Mucosa of descending colon (tissue), 3 donors: ENCODE data around the gene PLAC8. TPM values are rescaled to one million over a fixed set of nuclear protein-coding genes. Genes with fewer than 3 reads are reported as not detected.

Experiments used
- ATAC-seq: fragments of 200-7000 bp; cut with Tn5 transposase; one replicate; pipeline ENCODE4 v1.9.1; 2020; ENCODE audit warnings: mild to moderate bottlenecking, moderate library complexity
- DNase-seq, 3 donors: peaks; one replicate each; pipeline ENCODE4 v3.0.0-alpha.2; 2020
- H3K36me3 ChIP-seq: fragments of 200-600 bp; one replicate; pipeline ENCODE4 v1.8.0; 2021; ENCODE audit warnings: low read depth, mild to moderate bottlenecking
- H3K4me1 ChIP-seq: fragments of 200-600 bp; one replicate; pipeline ENCODE4 v1.8.0; 2021; ENCODE audit warnings: low read depth, mild to moderate bottlenecking
- H3K4me3 ChIP-seq: fragments of 200-600 bp; one replicate; pipeline ENCODE4 v1.8.0; 2021; ENCODE audit warnings: mild to moderate bottlenecking
- H3K9me3 ChIP-seq: fragments of 200-600 bp; one replicate; pipeline ENCODE4 v1.8.0; 2021; ENCODE audit warnings: mild to moderate bottlenecking
- intact Hi-C, 2 donors: fragments of 100-400 bp; cut with DNase I in 1 of 2; cut with micrococcal nuclease in 1 of 2; formaldehyde crosslinking; loops; one replicate each; pipeline versions ENCODE4 v1.11.0 to v1.11.1; 2022; cut with DNase I, micrococcal nuclease
- long read RNA-seq, 2 donors: library from polyadenylated mRNA; unstranded; transcript quantifications; one replicate each; pipeline ENCODE4 v2.0.0, GENCODE V29; 2019 to 2021
- total RNA-seq, 3 donors: library from RNA; stranded (reverse); fragmentation: NEBNext Ultra II Directional in 2 of 3; extraction: Animal tissue kit (Norgen Biotek cat#: 25700) in 2 of 3; gene quantifications; one replicate each; pipeline versions ENCODE4 v1.2.1 to v1.2.4, GENCODE V29; 2021 to 2023
- TF ChIP-seq, protein P1 (sequence below): fragments of 200-600 bp; IDR thresholded peaks from one replicate; pipeline ENCODE4 v1.8.0; 2022; ENCODE audit warnings: antibody characterized with exemption, mild to moderate bottlenecking
- donor health status: DM: no; HTN: no; CAD: no; lungs with moderate emphysema.
- donor health status: DM: no; HTN: no; CAD: no.
- donor health status: DM: no; HTN: yes; CAD: no.

The PLAC8 gene, protein sequence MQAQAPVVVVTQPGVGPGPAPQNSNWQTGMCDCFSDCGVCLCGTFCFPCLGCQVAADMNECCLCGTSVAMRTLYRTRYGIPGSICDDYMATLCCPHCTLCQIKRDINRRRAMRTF
- 1,000 to 10,000 TPM in 1 of 3 donors, 100 to 1,000 TPM in 2; 539 to 1,034 (median 875) TPM for total RNA-seq
- long read RNA-seq, donor 1, transcript PLAC8-201 (5 exons, 1,447 nt), result major isoform, 149 of 156 reads
- long read RNA-seq, donor 1, partial matches to known transcripts, result 1 of 156 reads
- long read RNA-seq, donor 1, other reads (novel, unspliced or antisense), result 6 of 156 reads
- long read RNA-seq, donor 2, transcript PLAC8-201 (5 exons, 1,447 nt), result major isoform, 455 of 500 reads
- long read RNA-seq, donor 2, transcript PLAC8-205 (4 exons, 489 nt), result minor isoform, 10 of 500 reads
- long read RNA-seq, donor 2, partial matches to known transcripts, result 9 of 500 reads
- long read RNA-seq, donor 2, other reads (novel, unspliced or antisense), result 17 of 500 reads

DNA sequence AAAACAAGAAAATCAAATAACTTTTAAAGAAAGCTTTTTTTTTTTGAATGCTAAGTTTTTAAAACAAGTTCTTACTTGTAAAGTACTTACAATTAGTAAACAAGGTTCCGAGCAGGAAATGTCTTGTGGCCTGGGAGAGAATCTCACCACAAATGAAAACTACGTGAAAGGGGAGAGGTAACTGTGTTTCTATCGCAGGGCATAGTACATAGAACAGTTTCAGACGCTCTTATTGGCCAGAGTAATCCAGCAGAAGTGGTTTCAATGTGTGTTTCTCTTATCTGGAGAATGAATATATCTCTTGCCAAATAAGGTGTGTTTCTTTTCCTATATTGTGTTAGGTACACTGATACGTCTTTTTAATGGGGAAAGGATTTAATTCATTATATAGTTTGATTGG, at the start of gene PLAC8:
Gene PLAC8 (minus strand): TSS at position 154 of the 400 bp plus-strand sequence. CDS start 6,808 bp downstream, outside the sequence.
- intact Hi-C loops, result loop anchor here in 1 of 2 donors (5.0 kb wide), 1 partner anchor 148 kb away; no protein-coding TSS in a partner anchor
- DNase-seq (peak in 1 of 3 donors; percentile 79), ATAC-seq (peak; percentile 73)
- peaks cover 16% of the 10 kb centered on the region for H3K4me1 ChIP-seq
- TF ChIP-seq, protein P1, sequence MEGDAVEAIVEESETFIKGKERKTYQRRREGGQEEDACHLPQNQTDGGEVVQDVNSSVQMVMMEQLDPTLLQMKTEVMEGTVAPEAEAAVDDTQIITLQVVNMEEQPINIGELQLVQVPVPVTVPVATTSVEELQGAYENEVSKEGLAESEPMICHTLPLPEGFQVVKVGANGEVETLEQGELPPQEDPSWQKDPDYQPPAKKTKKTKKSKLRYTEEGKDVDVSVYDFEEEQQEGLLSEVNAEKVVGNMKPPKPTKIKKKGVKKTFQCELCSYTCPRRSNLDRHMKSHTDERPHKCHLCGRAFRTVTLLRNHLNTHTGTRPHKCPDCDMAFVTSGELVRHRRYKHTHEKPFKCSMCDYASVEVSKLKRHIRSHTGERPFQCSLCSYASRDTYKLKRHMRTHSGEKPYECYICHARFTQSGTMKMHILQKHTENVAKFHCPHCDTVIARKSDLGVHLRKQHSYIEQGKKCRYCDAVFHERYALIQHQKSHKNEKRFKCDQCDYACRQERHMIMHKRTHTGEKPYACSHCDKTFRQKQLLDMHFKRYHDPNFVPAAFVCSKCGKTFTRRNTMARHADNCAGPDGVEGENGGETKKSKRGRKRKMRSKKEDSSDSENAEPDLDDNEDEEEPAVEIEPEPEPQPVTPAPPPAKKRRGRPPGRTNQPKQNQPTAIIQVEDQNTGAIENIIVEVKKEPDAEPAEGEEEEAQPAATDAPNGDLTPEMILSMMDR, result no peak
- H3K9me3 ChIP-seq, result no peaks in the 10 kb centered on the region
- H3K4me3 ChIP-seq, result peak within 1 kb of the TSS; percentile 10
- H3K36me3 ChIP-seq, result no peaks in the 10 kb centered on the region

DNA sequence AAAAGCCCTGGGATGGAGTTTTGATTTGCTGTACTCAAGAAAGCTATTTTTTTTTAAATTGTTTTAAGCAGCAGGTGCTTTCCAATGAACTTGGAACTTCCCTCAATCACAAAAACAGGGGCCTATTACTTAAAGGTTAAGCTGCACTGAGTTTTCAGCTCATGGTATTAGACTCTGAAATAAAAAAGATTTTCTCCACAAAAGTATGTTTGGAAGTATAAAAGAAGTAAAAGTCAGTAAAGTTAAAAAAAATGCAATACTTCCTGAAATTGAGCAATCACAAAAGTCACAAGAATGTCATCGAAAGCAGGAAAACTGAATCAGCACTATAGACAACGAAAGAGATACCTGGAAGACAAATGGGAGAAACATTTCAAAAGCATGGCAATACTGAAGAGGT, 38.9 kb upstream of the PLAC8 start:
- Histone ChIP-seq H3K4me1 (no peaks in the 10 kb centered on the region), H3K9me3 (peaks cover 8% of the 10 kb centered on the region), H3K4me3 (no peak overlapping the region), H3K36me3 (no peaks in the 10 kb centered on the region)
- ATAC-seq (no peak), DNase-seq (no peak)
- TF ChIP-seq, protein P1, result no peak
- intact Hi-C loops, result no loop called here

DNA sequence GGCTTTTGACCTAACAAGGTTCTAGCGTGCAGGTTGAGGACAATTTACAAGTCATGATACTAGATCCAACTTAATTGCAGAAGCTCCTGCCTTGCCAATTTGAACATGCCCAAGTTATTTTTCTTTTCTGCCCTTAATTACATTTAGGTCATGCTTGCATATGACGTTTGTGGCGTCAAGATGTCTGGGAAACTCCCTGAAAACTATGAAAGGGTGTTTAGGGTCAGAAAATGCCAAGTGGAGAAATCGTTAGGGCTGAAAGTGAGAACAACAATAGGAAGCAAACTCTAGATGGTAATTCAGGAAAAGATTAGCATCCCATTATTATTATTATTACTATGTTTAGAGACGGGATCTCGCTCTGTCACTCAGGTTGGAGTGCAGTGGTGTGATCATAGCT, 38.2 kb upstream of the PLAC8 start:
- H3K36me3 ChIP-seq, result no peaks in the 10 kb centered on the region
- TF ChIP-seq, protein P1, result no peak
- DNase-seq (no peak), ATAC-seq (no peak)
- H3K4me1 ChIP-seq, result no peaks in the 10 kb centered on the region
- intact Hi-C loops, result no loop called here
- H3K9me3 ChIP-seq, result peaks cover 8% of the 10 kb centered on the region
- no peak overlapping the region for H3K4me3 ChIP-seq

DNA sequence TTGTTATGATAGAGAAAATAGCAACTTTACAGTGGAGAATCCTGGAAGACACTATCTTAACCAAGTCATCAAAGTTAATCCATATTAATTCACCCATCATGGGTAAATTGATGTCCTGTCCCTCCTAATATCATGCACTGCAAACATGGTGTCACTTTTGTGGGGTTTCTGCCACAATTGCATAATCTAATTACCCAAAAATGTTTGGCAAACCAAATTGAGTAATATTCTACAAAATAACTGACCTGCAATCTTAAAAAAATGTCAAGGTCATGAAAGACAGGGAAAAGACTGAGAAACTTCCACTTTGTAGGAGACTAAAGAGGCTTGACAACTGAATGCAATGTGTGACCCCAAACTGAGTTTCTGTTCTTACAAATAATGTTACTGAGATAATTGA, 37.1 kb upstream of the PLAC8 start:
- Histone ChIP-seq H3K9me3 (peaks cover 7% of the 10 kb centered on the region), H3K4me3 (no peak overlapping the region)

DNA sequence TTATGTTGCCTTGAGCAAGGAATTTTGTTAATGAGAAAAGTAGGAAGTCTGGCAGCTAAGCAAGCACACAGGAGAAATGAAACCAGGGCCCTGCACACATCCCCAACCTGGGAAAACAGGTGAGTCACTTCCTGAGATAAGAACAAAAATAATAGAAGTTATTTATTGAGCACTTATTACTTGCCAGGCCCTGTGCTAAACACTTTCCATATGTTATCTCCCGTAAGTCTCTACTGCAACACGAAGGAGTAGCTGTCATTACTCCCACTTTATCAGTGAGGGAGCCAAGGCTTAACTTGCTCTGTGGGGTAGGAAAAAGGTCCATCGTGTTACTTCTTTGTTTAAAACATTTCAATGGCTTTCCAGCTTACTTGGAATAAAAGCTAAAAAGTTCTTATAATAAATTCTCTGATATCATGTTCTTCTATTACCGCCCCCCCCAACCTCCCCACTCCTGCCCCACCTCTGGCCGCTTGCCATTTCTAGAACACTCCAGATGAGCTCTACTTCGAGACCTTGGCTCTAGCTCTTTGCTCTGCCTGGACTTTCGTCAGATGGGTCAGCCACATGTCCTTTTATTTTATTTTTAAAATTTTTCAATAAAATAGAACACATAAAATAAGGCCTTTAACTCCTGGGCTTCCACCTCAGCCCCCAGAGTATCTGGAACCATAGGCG, 36.3 kb upstream of the PLAC8 start:
- intact Hi-C loops, result no loop called here
- DNase-seq (no peak), ATAC-seq (peak; percentile 74)
- no peaks in the 10 kb centered on the region for H3K9me3 ChIP-seq
- H3K4me1 ChIP-seq, result no peaks in the 10 kb centered on the region
- no peaks in the 10 kb centered on the region for H3K36me3 ChIP-seq
- TF ChIP-seq, protein P1, result no peak
- H3K4me3 ChIP-seq, result no peak overlapping the region

More for the DNA sequence above, 37.1 kb upstream of the PLAC8 start:
- Histone ChIP-seq H3K36me3 (no peaks in the 10 kb centered on the region), H3K4me1 (no peaks in the 10 kb centered on the region)
- ATAC-seq (no peak), DNase-seq (no peak)
- intact Hi-C loops, result no loop called here
- TF ChIP-seq, protein P1, result no peak
